GM18868 (cell line): Measurements from ENCODE around the gene PCDHGA6.
"Not testable (repeated sequence)": the region's sequence is repeated elsewhere in the genome, so short reads cannot be mapped to it uniquely, and the experiment has no call there.

Experiments
- ATAC-seq: cut with Tn5 transposase; IDR thresholded peaks from one replicate; pipeline ENCODE4 v1.9.1; 2021; ENCODE audit warnings: mild to moderate bottlenecking, moderate library complexity; ENCODE audit not compliant: unreplicated experiment

The PCDHGA6 gene

DNA sequence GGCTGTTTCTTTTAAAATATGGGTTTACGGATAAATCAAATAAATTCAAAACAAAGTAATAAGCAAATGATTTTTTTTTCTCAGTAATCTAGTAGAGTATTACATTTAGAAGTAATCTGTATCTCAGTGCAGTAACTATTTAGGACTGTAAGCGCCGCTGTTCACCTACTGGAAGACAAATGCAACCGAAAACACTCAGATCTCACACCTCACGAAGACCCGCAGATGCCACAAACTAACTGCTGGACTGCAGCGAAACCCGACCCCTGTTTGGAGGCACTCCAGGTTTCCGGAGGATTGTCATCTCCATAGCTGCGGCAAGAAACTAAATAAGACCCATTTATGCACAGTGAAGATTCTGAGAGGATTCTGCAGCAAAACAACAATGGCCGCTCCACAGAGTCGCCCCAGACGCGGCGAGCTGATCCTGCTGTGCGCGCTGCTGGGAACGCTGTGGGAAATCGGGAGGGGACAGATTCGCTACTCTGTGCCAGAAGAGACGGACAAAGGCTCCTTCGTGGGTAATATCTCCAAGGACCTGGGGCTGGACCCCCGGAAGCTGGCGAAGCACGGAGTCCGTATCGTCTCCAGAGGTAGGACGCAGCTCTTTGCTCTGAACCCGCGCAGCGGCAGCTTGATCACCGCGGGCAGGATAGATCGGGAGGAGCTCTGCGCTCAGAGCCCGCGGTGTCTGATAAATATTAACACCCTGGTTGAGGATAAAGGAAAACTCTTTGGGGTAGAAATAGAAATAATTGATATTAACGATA lies 18.9 kb downstream of the PCDHGA6 start, which contains the start of gene PCDHGA8:
PCDHGA8 (plus strand) TSS at position 205 of the 770 bp plus-strand sequence; CDS start at position 386, 181 bp downstream.
- ATAC-seq = no peak

DNA sequence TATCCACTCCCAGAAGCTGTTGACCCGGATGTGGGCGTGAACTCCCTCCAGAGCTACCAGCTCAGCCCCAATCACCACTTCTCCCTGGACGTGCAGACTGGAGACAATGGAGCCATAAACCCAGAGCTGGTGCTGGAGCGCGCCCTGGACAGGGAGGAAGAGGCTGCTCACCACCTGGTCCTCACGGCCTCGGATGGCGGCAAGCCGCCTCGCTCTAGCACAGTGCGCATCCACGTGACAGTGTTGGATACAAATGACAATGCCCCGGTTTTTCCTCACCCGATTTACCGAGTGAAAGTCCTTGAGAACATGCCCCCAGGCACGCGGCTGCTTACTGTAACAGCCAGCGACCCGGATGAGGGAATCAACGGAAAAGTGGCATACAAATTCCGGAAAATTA lies 19.6 kb downstream of the PCDHGA6 start:
- no peak for ATAC-seq

DNA sequence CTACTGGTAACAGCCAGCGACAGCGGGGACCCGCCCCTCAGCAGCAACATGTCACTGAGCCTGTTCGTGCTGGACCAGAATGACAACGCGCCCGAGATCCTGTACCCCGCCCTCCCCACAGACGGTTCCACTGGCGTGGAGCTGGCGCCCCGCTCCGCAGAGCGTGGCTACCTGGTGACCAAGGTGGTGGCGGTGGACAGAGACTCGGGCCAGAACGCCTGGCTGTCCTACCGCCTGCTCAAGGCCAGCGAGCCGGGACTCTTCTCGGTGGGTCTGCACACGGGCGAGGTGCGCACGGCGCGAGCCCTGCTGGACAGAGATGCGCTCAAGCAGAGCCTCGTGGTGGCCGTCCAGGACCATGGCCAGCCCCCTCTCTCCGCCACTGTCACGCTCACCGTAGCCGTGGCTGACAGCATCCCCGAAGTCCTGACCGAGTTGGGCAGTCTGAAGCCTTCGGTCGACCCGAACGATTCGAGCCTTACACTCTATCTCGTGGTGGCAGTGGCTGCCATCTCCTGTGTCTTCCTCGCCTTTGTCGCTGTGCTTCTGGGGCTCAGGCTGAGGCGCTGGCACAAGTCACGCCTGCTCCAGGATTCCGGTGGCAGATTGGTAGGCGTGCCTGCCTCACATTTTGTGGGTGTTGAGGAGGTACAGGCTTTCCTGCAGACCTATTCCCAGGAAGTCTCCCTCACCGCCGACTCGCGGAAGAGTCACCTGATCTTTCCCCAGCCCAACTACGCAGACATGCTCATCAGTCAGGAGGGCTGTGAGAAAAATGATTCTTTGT lies 20.9 kb downstream of the PCDHGA6 start:
- not testable (repeated sequence) for ATAC-seq

DNA sequence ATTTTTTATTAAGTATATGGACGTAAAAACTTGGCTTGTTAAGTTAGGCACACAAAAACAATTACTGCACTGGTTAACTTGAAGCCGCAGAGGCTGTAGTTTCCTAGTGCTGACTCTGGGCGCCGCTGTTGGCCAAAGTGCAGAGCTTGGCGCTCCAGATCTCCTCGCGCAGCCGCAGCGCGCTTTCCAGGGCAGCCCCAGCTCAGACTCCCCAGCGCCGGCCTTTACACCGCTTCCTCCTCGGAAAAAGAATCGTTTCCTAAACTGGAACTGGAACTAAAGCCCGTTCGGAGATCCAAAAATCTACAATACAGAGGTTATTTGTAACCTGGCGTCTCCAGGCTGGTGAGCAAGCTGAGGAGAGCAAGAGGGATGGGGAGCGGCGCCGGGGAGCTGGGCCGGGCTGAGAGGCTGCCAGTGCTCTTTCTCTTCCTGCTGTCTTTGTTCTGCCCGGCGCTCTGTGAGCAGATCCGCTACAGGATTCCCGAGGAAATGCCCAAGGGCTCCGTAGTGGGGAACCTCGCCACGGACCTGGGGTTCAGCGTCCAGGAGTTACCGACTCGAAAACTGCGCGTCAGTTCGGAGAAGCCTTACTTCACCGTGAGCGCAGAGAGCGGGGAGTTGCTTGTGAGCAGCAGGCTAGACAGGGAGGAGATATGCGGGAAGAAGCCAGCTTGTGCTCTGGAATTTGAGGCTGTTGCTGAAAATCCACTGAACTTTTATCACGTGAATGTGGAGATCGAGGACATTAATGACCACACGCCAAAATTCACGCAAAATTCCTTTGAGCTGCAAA lies 24.3 kb downstream of the PCDHGA6 start, which contains the start of gene PCDHGB5:
PCDHGB5 (plus strand) TSS at position 192 of the 796 bp plus-strand sequence; CDS start at position 373, 181 bp downstream.
- peak; percentile 97 for ATAC-seq

DNA sequence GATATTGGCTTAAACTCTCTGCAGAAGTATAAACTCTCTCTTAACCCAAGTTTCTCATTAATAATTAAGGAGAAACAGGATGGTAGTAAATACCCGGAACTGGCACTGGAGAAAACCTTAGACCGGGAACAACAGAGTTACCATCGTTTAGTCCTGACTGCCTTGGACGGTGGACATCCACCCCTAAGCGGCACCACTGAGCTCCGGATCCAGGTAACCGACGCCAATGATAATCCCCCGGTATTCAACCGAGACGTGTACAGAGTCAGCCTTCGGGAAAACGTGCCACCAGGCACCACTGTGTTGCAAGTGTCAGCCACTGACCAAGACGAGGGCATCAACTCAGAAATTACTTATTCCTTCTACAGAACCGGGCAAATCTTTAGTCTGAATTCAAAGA lies 24.9 kb downstream of the PCDHGA6 start:
- ATAC-seq = no peak

DNA sequence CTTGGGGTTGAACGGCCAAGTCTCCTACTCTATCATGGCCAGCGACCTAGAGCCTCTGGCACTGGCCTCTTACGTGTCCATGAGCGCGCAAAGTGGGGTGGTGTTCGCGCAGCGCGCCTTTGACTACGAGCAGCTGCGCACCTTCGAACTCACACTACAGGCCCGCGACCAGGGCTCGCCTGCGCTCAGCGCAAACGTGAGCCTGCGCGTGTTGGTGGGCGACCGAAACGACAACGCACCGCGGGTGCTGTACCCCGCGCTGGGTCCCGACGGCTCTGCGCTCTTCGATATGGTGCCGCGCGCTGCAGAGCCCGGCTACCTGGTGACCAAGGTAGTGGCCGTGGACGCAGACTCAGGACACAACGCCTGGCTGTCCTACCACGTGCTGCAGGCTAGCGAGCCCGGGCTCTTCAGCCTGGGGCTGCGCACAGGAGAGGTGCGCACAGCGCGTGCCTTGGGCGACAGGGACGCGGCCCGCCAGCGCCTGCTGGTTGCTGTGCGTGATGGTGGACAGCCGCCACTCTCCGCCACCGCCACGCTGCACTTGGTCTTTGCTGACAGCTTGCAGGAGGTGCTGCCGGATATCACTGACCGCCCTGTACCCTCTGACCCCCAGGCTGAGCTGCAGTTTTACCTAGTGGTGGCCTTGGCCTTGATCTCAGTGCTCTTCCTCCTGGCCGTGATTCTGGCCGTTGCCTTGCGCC lies 26.0 kb downstream of the PCDHGA6 start:
- ATAC-seq = no peak

DNA sequence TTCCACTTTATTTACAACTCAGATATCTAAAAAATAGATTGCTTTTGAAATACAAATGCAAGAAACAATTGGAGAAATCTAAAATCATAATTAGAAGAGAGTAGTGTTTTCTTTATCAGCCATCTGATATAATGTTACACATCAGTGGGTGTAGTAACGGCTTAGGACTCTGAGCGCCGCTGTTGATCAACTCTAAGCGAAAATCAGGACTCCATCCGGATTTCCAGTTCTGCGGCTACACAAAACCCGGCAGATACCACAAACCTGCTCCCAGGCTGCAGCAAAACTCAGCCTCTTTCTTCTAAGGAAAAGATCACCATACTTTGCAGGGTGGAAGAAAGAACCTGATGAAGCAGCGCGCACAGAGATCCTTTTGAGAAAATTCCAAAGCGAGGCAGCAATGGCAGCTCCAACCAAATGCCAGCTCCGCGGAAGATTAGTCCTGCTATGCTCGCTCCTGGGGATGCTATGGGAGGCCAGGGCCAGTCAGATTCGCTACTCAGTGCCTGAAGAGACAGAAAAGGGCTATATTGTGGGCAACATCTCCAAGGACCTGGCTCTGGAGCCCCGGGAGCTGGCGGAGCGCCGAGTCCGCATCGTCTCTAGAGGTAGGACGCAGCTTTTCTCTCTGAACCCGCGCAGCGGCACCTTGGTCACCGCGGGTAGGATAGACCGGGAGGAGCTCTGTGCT lies 29.0 kb downstream of the PCDHGA6 start, which contains the start of gene PCDHGA9:
PCDHGA9 (plus strand) TSS at position 226 of the 691 bp plus-strand sequence; CDS start at position 401, 175 bp downstream.
- ATAC-seq = no peak

DNA sequence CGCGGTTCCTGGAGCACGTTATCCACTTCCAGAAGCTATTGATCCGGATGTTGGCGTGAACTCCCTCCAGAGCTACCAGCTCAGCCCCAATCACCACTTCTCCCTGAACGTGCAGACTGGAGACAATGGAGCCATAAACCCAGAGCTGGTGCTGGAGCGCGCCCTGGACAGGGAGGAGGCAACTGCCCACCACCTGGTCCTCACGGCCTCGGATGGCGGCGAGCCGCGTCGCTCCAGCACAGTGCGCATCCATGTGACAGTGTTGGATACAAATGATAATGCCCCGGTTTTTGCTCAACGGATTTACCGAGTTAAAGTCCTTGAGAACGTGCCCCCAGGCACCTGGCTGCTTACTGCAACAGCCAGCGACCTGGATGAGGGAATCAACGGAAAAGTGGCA lies 29.7 kb downstream of the PCDHGA6 start:
- no peak for ATAC-seq

DNA sequence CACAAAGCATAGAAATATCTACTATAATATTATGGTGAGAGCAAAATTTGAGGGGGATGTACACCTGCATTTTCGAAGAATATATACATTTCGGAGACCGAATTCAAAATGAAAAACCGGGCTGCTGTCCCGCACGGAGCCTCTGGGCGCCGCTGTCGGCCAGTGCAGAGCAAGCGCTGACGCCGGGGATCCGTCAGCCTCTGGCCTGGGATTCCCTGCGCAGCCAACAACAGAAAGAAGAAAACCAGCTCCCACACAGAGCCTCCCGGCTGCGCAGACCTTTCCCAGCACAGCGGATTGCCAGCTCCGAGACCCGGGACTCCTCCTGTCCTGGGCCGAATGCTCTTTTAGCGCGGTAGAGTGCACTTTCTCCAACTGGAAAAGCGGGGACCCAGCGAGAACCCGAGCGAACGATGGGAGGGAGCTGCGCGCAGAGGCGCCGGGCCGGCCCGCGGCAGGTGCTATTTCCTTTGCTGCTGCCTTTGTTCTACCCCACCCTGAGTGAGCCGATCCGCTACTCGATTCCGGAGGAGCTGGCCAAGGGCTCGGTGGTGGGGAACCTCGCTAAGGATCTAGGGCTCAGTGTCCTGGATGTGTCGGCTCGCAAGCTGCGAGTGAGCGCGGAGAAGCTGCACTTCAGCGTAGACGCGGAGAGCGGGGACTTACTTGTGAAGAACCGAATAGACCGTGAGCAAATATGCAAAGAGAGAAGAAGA lies 34.3 kb downstream of the PCDHGA6 start, which contains the start of gene PCDHGB6:
PCDHGB6 (plus strand) TSS at position 232 of the 716 bp plus-strand sequence; CDS start at position 414, 182 bp downstream.
- peak; percentile 82 for ATAC-seq

DNA sequence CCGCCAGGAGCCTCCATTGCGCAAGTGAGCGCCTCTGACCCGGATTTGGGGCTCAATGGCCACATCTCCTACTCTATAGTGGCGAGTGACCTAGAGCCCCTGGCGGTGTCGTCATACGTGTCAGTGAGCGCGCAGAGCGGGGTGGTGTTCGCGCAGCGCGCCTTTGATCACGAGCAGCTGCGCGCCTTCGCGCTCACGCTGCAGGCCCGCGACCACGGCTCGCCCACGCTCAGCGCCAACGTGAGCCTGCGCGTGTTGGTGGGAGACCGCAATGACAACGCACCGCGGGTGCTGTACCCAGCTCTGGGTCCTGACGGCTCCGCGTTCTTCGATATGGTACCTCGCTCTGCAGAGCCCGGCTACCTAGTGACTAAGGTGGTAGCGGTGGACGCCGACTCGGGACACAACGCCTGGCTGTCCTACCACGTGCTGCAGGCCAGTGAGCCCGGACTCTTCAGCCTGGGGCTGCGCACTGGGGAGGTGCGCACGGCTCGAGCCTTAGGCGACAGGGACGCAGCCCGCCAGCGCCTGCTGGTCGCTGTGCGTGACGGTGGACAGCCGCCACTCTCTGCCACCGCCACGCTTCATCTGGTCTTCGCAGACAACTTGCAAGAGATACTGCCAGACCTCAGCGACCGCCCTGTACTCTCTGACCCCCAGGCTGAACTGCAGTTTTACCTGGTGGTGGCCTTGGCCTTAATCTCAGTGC lies 36.1 kb downstream of the PCDHGA6 start:
- no peak for ATAC-seq

DNA sequence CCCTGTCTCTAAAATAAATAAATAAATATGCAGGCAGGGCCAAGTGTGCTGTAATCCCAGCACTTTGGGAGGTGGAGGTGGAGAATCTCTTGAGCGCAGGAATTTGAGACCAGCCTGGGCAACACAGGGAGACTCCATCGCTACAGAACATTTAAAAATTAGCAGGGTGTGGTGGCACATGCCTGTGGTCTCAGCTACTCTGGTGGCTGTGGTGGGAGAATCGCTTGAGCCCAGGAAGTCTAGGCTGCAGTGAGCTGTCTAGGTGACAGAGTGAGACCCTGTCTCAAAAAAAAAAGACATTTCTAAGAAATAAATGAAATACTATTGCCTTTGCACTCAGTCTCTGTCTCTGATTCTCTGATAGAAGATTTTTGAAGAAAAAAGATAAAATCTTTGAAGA lies 37.9 kb downstream of the PCDHGA6 start:
- ATAC-seq = no peak

DNA sequence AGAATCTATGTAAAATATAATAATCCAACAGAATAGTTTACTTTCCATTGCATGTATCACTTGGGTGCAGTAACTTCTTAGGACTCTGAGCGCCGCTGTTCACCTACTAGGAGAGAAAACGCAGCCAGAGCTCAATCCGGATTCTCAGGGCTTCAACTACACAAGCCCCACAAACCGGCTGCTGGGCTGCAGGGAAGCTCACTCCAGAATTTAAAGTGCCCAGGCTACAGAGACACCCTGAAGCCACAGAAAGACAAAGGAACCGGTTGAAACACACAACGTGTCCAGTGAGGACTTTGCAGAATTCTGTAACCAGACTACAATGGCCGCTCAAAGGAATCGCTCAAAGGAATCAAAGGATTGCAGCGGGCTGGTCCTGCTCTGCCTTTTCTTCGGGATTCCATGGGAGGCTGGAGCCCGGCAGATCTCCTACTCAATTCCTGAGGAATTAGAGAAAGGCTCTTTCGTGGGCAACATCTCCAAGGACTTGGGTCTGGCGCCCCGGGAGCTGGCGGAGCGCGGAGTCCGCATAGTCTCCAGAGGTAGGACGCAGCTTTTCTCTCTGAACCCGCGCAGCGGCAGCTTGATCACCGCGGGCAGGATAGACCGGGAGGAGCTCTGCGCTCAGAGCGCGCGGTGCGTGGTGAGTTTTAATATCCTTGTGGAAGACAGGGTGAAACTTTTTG lies 39.3 kb downstream of the PCDHGA6 start, which contains the start of gene PCDHGA10:
PCDHGA10 (plus strand) TSS at position 134 of the 686 bp plus-strand sequence; CDS start at position 323, 189 bp downstream.
- ATAC-seq = peak; percentile 73

DNA sequence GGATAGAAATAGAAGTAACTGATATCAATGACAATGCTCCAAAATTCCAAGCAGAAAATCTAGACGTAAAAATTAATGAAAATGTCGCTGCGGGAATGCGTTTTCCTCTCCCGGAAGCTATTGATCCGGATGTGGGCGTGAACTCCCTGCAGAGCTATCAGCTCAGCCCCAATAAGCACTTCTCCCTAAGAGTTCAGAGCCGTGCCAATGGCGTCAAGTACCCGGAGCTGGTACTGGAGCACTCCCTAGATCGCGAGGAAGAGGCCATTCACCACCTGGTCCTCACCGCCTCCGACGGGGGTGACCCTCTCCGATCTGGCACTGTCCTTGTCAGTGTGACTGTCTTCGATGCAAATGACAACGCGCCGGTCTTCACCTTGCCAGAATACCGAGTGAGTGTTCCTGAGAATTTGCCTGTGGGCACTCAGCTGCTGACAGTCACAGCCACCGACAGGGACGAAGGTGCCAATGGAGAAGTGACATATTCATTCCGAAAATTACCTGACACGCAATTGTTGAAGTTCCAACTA lies 39.9 kb downstream of the PCDHGA6 start:
- no peak for ATAC-seq

DNA sequence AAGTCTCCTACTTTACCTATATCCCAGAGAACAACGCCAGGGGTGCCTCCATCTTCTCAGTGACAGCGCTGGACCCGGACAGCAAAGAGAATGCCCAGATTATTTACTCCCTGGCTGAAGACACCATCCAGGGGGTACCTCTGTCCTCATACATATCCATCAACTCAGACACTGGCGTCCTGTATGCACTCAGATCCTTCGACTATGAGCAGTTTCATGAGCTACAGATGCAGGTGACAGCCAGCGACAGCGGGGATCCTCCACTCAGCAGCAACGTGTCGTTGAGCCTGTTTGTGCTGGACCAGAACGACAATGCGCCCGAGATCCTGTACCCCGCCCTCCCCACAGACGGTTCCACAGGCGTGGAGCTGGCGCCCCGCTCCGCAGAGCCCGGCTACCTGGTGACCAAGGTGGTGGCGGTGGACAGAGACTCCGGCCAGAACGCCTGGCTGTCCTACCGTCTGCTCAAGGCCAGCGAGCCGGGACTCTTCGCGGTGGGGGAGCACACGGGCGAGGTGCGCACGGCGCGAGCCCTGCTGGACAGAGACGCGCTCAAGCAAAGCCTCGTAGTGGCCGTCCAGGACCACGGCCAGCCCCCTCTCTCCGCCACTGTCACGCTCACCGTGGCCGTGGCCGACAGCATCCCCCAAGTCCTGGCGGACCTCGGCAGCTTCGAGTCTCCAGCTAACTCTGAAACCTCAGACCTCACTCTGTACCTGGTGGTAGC lies 41.0 kb downstream of the PCDHGA6 start:
- ATAC-seq = not testable (repeated sequence)

DNA sequence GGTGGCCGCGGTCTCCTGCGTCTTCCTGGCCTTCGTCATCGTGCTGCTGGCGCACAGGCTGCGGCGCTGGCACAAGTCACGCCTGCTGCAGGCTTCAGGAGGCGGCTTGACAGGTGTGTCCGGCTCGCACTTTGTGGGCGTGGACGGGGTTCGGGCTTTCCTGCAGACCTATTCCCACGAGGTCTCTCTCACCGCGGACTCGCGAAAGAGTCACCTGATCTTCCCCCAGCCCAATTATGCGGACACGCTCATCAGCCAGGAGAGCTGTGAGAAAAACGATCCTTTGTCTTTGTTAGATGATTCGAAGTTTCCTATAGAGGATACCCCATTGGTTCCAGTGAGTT lies 41.6 kb downstream of the PCDHGA6 start:
- ATAC-seq = not testable (repeated sequence)

DNA sequence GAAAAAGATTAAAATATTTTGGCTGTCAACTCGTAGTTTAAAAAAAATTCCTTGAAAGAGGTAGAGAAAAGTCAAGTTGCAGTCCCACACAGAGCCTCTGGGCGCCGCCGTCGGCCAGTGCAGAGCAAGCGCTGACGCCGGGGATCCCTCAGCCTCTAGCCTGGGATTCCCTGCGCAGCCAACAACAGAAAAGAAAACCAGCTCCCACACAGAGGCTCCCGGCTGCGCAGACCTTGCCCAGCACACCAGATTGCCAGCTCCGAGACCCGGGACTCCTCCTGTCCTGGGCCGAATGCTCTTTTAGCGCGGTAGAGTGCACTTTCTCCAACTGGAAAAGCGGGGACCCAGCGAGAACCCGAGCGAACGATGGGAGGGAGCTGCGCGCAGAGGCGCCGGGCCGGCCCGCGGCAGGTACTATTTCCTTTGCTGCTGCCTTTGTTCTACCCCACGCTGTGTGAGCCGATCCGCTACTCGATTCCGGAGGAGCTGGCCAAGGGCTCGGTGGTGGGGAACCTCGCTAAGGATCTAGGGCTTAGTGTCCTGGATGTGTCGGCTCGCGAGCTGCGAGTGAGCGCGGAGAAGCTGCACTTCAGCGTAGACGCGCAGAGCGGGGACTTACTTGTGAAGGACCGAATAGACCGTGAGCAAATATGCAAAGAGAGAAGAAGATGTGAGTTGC lies 43.9 kb downstream of the PCDHGA6 start, which contains the start of gene PCDHGB7:
PCDHGB7 (plus strand) TSS at position 184 of the 679 bp plus-strand sequence; CDS start at position 367, 183 bp downstream.
- peak; percentile 69 for ATAC-seq
